A673 (cell line): ENCODE measurements around the gene LUC7L. TPM values are rescaled to one million over a fixed set of nuclear protein-coding genes. Genes with fewer than 3 reads are reported as not detected.

Experiments
- BruUV-seq: library from RNA; stranded (reverse); fragments of 400-500 nt; replicated peaks from 2 replicates; lab custom pipeline; 2021; lab: Mats Ljungman, UMichigan
- CTCF ChIA-PET: fragments of 300-600 bp; sonication (Branson Sonifier 250); formaldehyde crosslinking; loops from one replicate; lab custom pipeline; 2022; ENCODE audit warnings: antibody characterized with exemption; lab: Charles Lee
- POLR2A ChIA-PET: fragments of 300-600 bp; sonication (Branson Sonifier 250); formaldehyde crosslinking; loops from one replicate; lab custom pipeline; 2022; ENCODE audit warnings: antibody characterized with exemption; ENCODE audit not compliant: low non-redundant PET; lab: Charles Lee
- DNase-seq: peaks from one replicate; pipeline ENCODE4 v3.0.0-alpha.2; 2015; ENCODE audit warnings: low spot score
- H3K27ac ChIP-seq: fragments of 200-600 bp; sonication (generic); 2 replicates; pipeline ENCODE4 v1.5.1; 2016; ENCODE audit warnings: mixed run types, low read depth, mild to moderate bottlenecking, mixed read lengths, antibody characterized with exemption, low read length; ENCODE audit not compliant: poor library complexity, severe bottlenecking
- H3K27me3 ChIP-seq: fragments of 200-600 bp; sonication (generic); replicated peaks from 2 replicates; pipeline ENCODE4 v1.6.1; 2017; ENCODE audit warnings: mixed run types, low read depth, mild to moderate bottlenecking, mixed read lengths, antibody characterized with exemption, low read length; ENCODE audit not compliant: insufficient read depth, poor library complexity
- H3K36me3 ChIP-seq: fragments of 200-600 bp; sonication (generic); 2 replicates; pipeline ENCODE4 v1.6.1; 2016; ENCODE audit warnings: mixed run types, mild to moderate bottlenecking, mixed read lengths, antibody characterized with exemption, low read length; ENCODE audit not compliant: insufficient read depth, poor library complexity, severe bottlenecking
- H3K4me1 ChIP-seq: fragments of 200-600 bp; sonication (generic); 2 replicates; pipeline ENCODE4 v1.6.1; 2017; ENCODE audit warnings: mixed run types, mild to moderate bottlenecking, mixed read lengths, antibody characterized with exemption, low read length; ENCODE audit not compliant: insufficient read depth, poor library complexity, severe bottlenecking
- H3K4me3 ChIP-seq: fragments of 200-600 bp; sonication (generic); 2 replicates; pipeline ENCODE4 v1.5.1; 2016; ENCODE audit warnings: low read depth, mixed run types, mild to moderate bottlenecking, mixed read lengths, low read length; ENCODE audit not compliant: poor library complexity, severe bottlenecking
- H3K9me3 ChIP-seq: fragments of 200-600 bp; sonication (generic); 2 replicates; pipeline ENCODE4 v1.6.1; 2016; ENCODE audit warnings: mixed run types, low read depth, mild to moderate bottlenecking, mixed read lengths, antibody characterized with exemption, low read length; ENCODE audit not compliant: poor library complexity, severe bottlenecking
- CTCF ChIP-seq: fragments of 300-800, 200-600 bp; sonication (generic); conservative IDR thresholded peaks from 2 replicates; pipeline ENCODE4 v1.5.1; 2017; ENCODE audit warnings: low read depth, mild to moderate bottlenecking, antibody characterized with exemption, low read length, moderate library complexity, mixed read lengths
- EZH2 ChIP-seq: fragments of 200-600 bp; sonication (generic); IDR thresholded peaks from 2 replicates; pipeline ENCODE4 v1.6.1; 2017; ENCODE audit warnings: borderline replicate concordance, low read depth, mild to moderate bottlenecking, mixed read lengths, antibody characterized with exemption, low read length; ENCODE audit not compliant: poor library complexity, severe bottlenecking
- intact Hi-C: fragments of 100-400 bp; cut with micrococcal nuclease; formaldehyde crosslinking; loops from one replicate; pipeline ENCODE4 v1.10.0; 2022; ENCODE audit not compliant: unreplicated experiment
- total RNA-seq: library from RNA; stranded (reverse); gene quantifications from 2 replicates; pipeline ENCODE4 v1.2.3, GENCODE V29; 2021

The LUC7L gene
- total RNA-seq, 1 experiment from 2014 or later = 152 TPM

GRCh38 chr16:179211-180092 is 49.8 kb downstream of the LUC7L start:
- no peaks in the 10 kb centered on the region for H3K36me3 ChIP-seq
- peaks cover 13% of the 10 kb centered on the region for H3K27me3 ChIP-seq
- intact Hi-C loops = loop anchor here (2.0 kb wide), 1 partner anchor 63 kb away; no protein-coding TSS in a partner anchor
- H3K27ac ChIP-seq = no peak overlapping the region
- H3K4me3 ChIP-seq = no peak overlapping the region
- no peak for DNase-seq
- no peaks in the 10 kb centered on the region for H3K9me3 ChIP-seq
- TF ChIP-seq EZH2 (no peak), CTCF (no peak)
- POLR2A ChIA-PET = no interaction called here
- peaks cover 30% of the 10 kb centered on the region for H3K4me1 ChIP-seq
- BruUV-seq = no TSS peak
- CTCF ChIA-PET = interaction anchor here (1.3 kb wide), 1 partner anchor 72 kb away, joined by 10 read pairs; no protein-coding TSS in a partner anchor

- peaks cover 33% of the 10 kb centered on the region for H3K4me1 ChIP-seq
- H3K36me3 ChIP-seq = no peaks in the 10 kb centered on the region
- intact Hi-C loops = no loop called here
- H3K9me3 ChIP-seq = no peaks in the 10 kb centered on the region
- BruUV-seq = no TSS peak
- POLR2A ChIA-PET = no interaction called here
- CTCF ChIA-PET = no interaction called here
- TF ChIP-seq CTCF (no peak), EZH2 (no peak)
- H3K27ac ChIP-seq = no peak overlapping the region
- H3K4me3 ChIP-seq = no peak overlapping the region
- DNase-seq = no peak
- H3K27me3 ChIP-seq = peaks cover 13% of the 10 kb centered on the region
These were observed 50.6 kb downstream of the LUC7L start for GRCh38 chr16:178668-179015.

DNA sequence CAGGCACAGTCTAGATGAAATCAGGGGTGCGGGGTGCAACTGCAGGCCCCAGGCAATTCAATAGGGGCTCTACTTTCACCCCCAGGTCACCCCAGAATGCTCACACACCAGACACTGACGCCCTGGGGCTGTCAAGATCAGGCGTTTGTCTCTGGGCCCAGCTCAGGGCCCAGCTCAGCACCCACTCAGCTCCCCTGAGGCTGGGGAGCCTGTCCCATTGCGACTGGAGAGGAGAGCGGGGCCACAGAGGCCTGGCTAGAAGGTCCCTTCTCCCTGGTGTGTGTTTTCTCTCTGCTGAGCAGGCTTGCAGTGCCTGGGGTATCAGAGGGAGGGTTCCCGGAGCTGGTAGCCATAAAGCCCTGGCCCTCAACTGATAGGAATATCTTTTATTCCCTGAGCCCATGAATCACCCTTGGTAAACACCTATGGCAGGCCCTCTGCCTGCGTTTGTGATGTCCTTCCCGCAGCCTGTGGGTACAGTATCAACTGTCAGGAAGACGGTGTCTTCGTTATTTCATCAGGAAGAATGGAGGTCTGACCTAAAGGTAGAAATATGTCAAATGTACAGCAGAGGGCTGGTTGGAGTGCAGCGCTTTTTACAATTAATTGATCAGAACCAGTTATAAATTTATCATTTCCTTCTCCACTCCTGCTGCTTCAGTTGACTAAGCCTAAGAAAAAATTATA is 51.1 kb downstream of the LUC7L start:
- ChIA-PET CTCF (no interaction called here), POLR2A (interaction anchor here (0.6 kb wide), 1 partner anchor 30 kb away, joined by 4 read pairs; no protein-coding TSS in a partner anchor)
- no peak overlapping the region for H3K4me3 ChIP-seq
- no peak for TF ChIP-seq EZH2
- TF ChIP-seq CTCF = no peak
- H3K36me3 ChIP-seq = no peaks in the 10 kb centered on the region
- BruUV-seq = no TSS peak
- no peak overlapping the region for H3K27ac ChIP-seq
- intact Hi-C loops = no loop called here
- H3K27me3 ChIP-seq = peaks cover 13% of the 10 kb centered on the region
- no peaks in the 10 kb centered on the region for H3K9me3 ChIP-seq
- H3K4me1 ChIP-seq = peaks cover 33% of the 10 kb centered on the region
- DNase-seq = no peak
